Upper lobe of left lung (tissue), 6 donors: ENCODE data around the gene KBTBD13. TPM values are rescaled to one million over a fixed set of nuclear protein-coding genes. Genes with fewer than 3 reads are reported as not detected.
A peak's percentile ranks its signal among the peaks of the same experiment; 100 is the strongest.

Experiments
- ATAC-seq, 2 donors: fragments of 200-7000 bp; cut with Tn5 transposase; one replicate each; pipeline ENCODE4 v1.9.1; 2022; ENCODE audit warnings: mild to moderate bottlenecking in 2 of 2, moderate library complexity in 2 of 2; ENCODE audit not compliant: low FRiP score in 2 of 2
- DNase-seq, 2 donors: peaks; one replicate each; pipeline ENCODE4 v3.0.0-alpha.2; 2019 to 2020
- H3K27ac ChIP-seq, 4 donors: fragments of 200-600 bp; sonication (generic); one replicate each; pipeline ENCODE4 v1.5.1; 2016 to 2019
- H3K27me3 ChIP-seq, 4 donors: fragments of 200-600 bp; sonication (generic); one replicate each; pipeline ENCODE4 v1.5.1; 2017 to 2019
- H3K36me3 ChIP-seq, 4 donors: fragments of 200-600 bp; sonication (generic); one replicate each; pipeline ENCODE4 v1.5.1; 2016 to 2019
- H3K4me1 ChIP-seq, 4 donors: fragments of 200-600 bp; sonication (generic); one replicate each; pipeline ENCODE4 v1.5.1; 2018 to 2019
- H3K4me3 ChIP-seq, 4 donors: fragments of 200-600 bp; sonication (generic); one replicate each; pipeline ENCODE4 v1.5.1; 2017 to 2019; ENCODE audit warnings: mild to moderate bottlenecking in 2 of 4, moderate library complexity in 1 of 4
- H3K9me3 ChIP-seq, 4 donors: fragments of 200-600 bp; sonication (generic); one replicate each; pipeline ENCODE4 v1.5.1; 2018 to 2019
- EP300 ChIP-seq, 4 donors: sonication (generic); formaldehyde crosslinking; IDR thresholded peaks; one replicate each; pipeline ENCODE4 v1.5.1; 2017; ENCODE audit warnings: antibody characterized with exemption in 4 of 4, control low read depth in 2 of 4
- POLR2A ChIP-seq, 4 donors: fragments of 450-650 bp; IDR thresholded peaks; one replicate each; pipeline ENCODE4 v1.5.1; 2016 to 2017; ENCODE audit warnings: antibody characterized with exemption in 4 of 4, mild to moderate bottlenecking in 2 of 4
- POLR2AphosphoS5 ChIP-seq, 2 donors: sonication (generic); formaldehyde crosslinking; IDR thresholded peaks; one replicate each; pipeline ENCODE4 v1.5.1; 2017; ENCODE audit warnings: antibody characterized with exemption in 2 of 2
- WGBS, 2 donors: methylation state at CpG; one replicate each; pipeline ENCODE4 v1.1.5; 2017 to 2018; 5-methylcytosine and 5-hydroxymethylcytosine counted together
- total RNA-seq, 6 donors: library from RNA; depleted of rRNA in 4 of 6; stranded (reverse); fragments of >200 nt in 4 of 6; gene quantifications; one replicate each; pipeline versions ENCODE4 v1.1.0 to v1.2.1, GENCODE V29; 2016 to 2021
- TF ChIP-seq, protein P1 (sequence below), 6 experiments: fragments of 450-650 bp in 4 of 6; fragments of 200-600 bp in 2 of 6; sonication (generic) in 2 of 6; IDR thresholded peaks; one replicate each; pipeline ENCODE4 v1.5.1; 2016 to 2019; ENCODE audit warnings: antibody characterized with exemption in 6 of 6
- donor health status: DM: no; HTN: no; CAD: no; lungs with moderate emphysema.
- donor health status: DM: no; HTN: yes; CAD: no; lungs with severe emphysema.

Gene KBTBD13
- not detected for total RNA-seq

- WGBS, 2 donors: 75 to 80% methylated on average over 26 to 44 of the region's 73 CpGs
- TF ChIP-seq POLR2A (IDR thresholded peaks at IDR 0.05): no peak
- TF ChIP-seq, protein P1, sequence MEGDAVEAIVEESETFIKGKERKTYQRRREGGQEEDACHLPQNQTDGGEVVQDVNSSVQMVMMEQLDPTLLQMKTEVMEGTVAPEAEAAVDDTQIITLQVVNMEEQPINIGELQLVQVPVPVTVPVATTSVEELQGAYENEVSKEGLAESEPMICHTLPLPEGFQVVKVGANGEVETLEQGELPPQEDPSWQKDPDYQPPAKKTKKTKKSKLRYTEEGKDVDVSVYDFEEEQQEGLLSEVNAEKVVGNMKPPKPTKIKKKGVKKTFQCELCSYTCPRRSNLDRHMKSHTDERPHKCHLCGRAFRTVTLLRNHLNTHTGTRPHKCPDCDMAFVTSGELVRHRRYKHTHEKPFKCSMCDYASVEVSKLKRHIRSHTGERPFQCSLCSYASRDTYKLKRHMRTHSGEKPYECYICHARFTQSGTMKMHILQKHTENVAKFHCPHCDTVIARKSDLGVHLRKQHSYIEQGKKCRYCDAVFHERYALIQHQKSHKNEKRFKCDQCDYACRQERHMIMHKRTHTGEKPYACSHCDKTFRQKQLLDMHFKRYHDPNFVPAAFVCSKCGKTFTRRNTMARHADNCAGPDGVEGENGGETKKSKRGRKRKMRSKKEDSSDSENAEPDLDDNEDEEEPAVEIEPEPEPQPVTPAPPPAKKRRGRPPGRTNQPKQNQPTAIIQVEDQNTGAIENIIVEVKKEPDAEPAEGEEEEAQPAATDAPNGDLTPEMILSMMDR (IDR thresholded peaks at IDR 0.05): no peak
- DNase-seq (peak in 1 of 2 donors; percentile 81), ATAC-seq (no peak)
- H3K4me1 ChIP-seq: peaks cover 7 to 12% (median 9%) of the 10 kb centered on the region in 4 donors
- H3K36me3 ChIP-seq: no peaks in the 10 kb centered on the region
- no peak within 1 kb of the TSS for H3K4me3 ChIP-seq
- H3K27ac ChIP-seq: no peak within 1 kb of the TSS
- H3K9me3 ChIP-seq: no peaks in the 10 kb centered on the region
- peaks cover 0 to 16% (median 2%) of the 10 kb centered on the region in 4 donors for H3K27me3 ChIP-seq
Measured at GRCh38 chr15:65076486-65077290, at the start of gene KBTBD13. Gene KBTBD13, plus strand, starts transcription at chr15:65076746. Its CDS starts 70 bp downstream, at chr15:65076816.

DNA sequence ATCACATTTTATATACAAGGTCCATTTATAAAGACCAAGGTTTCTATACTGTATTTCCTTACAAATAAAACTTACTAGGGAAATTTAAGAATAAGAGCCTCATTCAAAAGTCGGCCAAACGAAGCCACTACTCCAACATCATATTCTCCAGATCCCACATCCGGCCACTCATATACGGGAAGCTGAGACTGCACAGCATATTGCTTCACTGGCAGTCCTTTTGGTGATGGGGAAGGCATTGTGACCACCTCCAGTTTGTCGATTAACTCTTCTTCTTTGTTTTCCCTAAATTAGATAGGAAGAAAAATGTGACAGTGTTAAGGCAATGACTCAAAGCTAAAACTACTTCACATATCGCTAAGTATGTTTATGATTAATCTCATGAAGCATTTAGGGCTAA lies 49.8 kb upstream of the KBTBD13 start:
- H3K27me3 ChIP-seq: no peaks in the 10 kb centered on the region
- H3K4me1 ChIP-seq: peaks cover 13 to 19% (median 17%) of the 10 kb centered on the region in 4 donors
- TF ChIP-seq POLR2A (IDR thresholded peaks at IDR 0.05): no peak
- TF ChIP-seq, protein P1 (IDR thresholded peaks at IDR 0.05): no peak
- TF ChIP-seq EP300 (IDR thresholded peaks at IDR 0.05): no peak
- H3K4me3 ChIP-seq: no peak overlapping the region
- WGBS, 2 donors: 88 to 93% methylated on average over 6 of the region's 6 CpGs
- no peak for ATAC-seq
- DNase-seq: no peak
- H3K9me3 ChIP-seq: no peaks in the 10 kb centered on the region
- H3K36me3 ChIP-seq: peaks cover 5 to 38% (median 11%) of the 10 kb centered on the region in 4 donors
- no peak overlapping the region for H3K27ac ChIP-seq

- H3K27ac ChIP-seq: no peak overlapping the region
- TF ChIP-seq POLR2AphosphoS5 (IDR thresholded peaks at IDR 0.05) (no peak), POLR2A (IDR thresholded peaks at IDR 0.05) (no peak), EP300 (IDR thresholded peaks at IDR 0.05) (no peak)
- TF ChIP-seq, protein P1 (IDR thresholded peaks at IDR 0.05): no peak
- WGBS, 2 donors: 67 to 68% methylated on average over 1 of the region's 1 CpG
Measured at GRCh38 chr15:65027593-65027992, 49.0 kb upstream of the KBTBD13 start.

GRCh38 chr15:65028338-65028737 lies 48.2 kb upstream of the KBTBD13 start:
- Histone ChIP-seq H3K27me3 (no peaks in the 10 kb centered on the region), H3K4me3 (peak overlapping the region in 3 of 4 donors; percentile 64 to 92 (median 86)), H3K36me3 (peaks cover 0 to 28% (median 11%) of the 10 kb centered on the region in 4 donors), H3K9me3 (no peaks in the 10 kb centered on the region), H3K27ac (peak overlapping the region in 1 of 4 donors; percentile 84), H3K4me1 (peaks cover 16 to 22% (median 18%) of the 10 kb centered on the region in 4 donors)
- 24 to 27% methylated on average over 10 of the region's 10 CpGs for WGBS, 2 donors
- ATAC-seq (no peak), DNase-seq (no peak)
- TF ChIP-seq, protein P1 (IDR thresholded peaks at IDR 0.05): no peak
- no peak for TF ChIP-seq POLR2A (IDR thresholded peaks at IDR 0.05)
- TF ChIP-seq POLR2AphosphoS5 (IDR thresholded peaks at IDR 0.05): no peak
- TF ChIP-seq EP300 (IDR thresholded peaks at IDR 0.05): no peak

More at GRCh38 chr15:65027593-65027992, 49.0 kb upstream of the KBTBD13 start:
- Histone ChIP-seq H3K4me3 (peak overlapping the region in 1 of 4 donors; percentile 86), H3K4me1 (peaks cover 13 to 19% (median 17%) of the 10 kb centered on the region in 4 donors), H3K36me3 (peaks cover 3 to 33% (median 11%) of the 10 kb centered on the region in 4 donors), H3K27me3 (no peaks in the 10 kb centered on the region), H3K9me3 (no peaks in the 10 kb centered on the region)
- ATAC-seq (no peak), DNase-seq (no peak)
